Activated naive CD4-positive, alpha-beta T cell treated with anti-CD3 and anti-CD28 coated beads, Interleukin-2, amount 10 ng/mL, durations not matched to agents 7 days and 5 days (primary cell): ENCODE measurements around the gene KLF16.

Experiments
- CTCF ChIA-PET: fragments of 350-600 bp; sonication (Branson Sonifier 250); formaldehyde crosslinking; loops from one replicate; lab custom pipeline; 2021; ENCODE audit warnings: antibody characterized with exemption; lab: Charles Lee
- DNase-seq: peaks from one replicate; pipeline ENCODE4 v3.0.0-alpha.2; 2020
- H3K27ac Mint-ChIP-seq: one replicate; pipeline ENCODE4 v1.8.0; 2021; ENCODE audit warnings: mild to moderate bottlenecking, moderate library complexity, mixed read lengths
- H3K27me3 Mint-ChIP-seq: one replicate; pipeline ENCODE4 v1.8.0; 2021; ENCODE audit warnings: mild to moderate bottlenecking, mixed read lengths
- H3K36me3 Mint-ChIP-seq: one replicate; pipeline ENCODE4 v1.8.0; 2021; ENCODE audit warnings: mixed read lengths
- H3K4me1 Mint-ChIP-seq: one replicate; pipeline ENCODE4 v1.8.0; 2021; ENCODE audit warnings: mixed read lengths
- H3K4me3 Mint-ChIP-seq: one replicate; pipeline ENCODE4 v1.8.0; 2021; ENCODE audit warnings: mild to moderate bottlenecking, moderate library complexity, mixed read lengths
- H3K9me3 Mint-ChIP-seq: one replicate; pipeline ENCODE4 v1.8.0; 2021; ENCODE audit warnings: mixed read lengths

KLF16 gene

DNA sequence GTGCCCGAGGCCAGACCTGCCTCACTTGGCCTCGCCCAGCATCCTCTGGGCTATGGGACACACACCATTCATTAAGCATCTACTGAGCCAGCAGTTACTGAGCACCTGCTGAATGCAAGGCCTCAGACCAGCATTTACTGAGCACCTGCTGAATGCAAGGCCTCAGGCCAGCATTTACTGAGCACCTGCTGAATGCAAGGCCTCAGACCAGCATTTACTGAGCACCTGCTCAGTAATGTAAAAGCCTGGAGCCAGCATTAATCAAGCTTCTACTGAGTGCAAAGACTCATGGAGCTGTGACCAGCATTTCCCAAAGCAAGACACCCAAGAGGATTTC is 55.0 kb downstream of the KLF16 start:
- CTCF ChIA-PET = no interaction called here
- Mint-ChIP-seq H3K27me3 (peaks cover 5% of the 10 kb centered on the region), H3K4me3 (no peak overlapping the region)

DNA sequence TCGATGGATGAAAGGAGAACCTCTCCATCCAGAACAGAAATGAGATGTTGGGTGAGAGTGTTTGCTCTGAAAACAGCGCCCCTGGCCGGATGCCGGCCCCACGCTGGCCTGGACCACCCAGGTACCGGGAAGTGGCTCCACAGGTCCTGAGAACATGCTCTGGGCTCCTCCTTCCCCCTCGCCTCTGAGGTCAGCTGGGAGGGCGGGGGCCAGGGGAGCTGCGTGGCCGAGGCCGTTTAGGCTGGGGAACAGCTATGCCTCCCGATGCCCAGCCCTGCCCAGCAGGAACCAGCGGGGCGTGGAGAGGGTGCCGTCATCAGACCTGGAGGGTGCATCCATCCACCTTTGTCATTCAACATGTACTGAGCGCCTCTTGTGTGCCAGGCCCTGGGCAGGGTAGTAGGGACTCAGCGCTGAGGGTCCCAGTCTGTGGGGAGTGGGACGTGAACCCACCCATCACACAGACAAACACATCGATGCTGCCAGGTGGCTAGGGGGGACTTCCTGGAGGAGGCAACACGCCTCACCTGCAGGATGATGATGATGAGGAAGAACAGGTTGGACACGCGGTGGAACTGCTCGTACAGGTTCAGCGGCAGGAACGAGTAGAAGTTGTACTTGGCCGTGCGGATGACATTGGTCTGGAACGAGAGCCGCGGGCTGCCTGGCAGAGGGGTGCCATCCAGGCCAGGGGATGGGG is 55.5 kb downstream of the KLF16 start:
- H3K27ac Mint-ChIP-seq = no peak overlapping the region
- H3K9me3 Mint-ChIP-seq = no peaks in the 10 kb centered on the region
- H3K27me3 Mint-ChIP-seq = peaks cover 5% of the 10 kb centered on the region
- peaks cover 7% of the 10 kb centered on the region for H3K36me3 Mint-ChIP-seq
- CTCF ChIA-PET = no interaction called here
- DNase-seq = no peak
- no peak overlapping the region for H3K4me3 Mint-ChIP-seq
- H3K4me1 Mint-ChIP-seq = peaks cover 17% of the 10 kb centered on the region

More for the DNA sequence above, 55.0 kb downstream of the KLF16 start:
- no peaks in the 10 kb centered on the region for H3K9me3 Mint-ChIP-seq
- peaks cover 3% of the 10 kb centered on the region for H3K36me3 Mint-ChIP-seq
- no peak for DNase-seq
- no peak overlapping the region for H3K27ac Mint-ChIP-seq
- peaks cover 21% of the 10 kb centered on the region for H3K4me1 Mint-ChIP-seq

DNA sequence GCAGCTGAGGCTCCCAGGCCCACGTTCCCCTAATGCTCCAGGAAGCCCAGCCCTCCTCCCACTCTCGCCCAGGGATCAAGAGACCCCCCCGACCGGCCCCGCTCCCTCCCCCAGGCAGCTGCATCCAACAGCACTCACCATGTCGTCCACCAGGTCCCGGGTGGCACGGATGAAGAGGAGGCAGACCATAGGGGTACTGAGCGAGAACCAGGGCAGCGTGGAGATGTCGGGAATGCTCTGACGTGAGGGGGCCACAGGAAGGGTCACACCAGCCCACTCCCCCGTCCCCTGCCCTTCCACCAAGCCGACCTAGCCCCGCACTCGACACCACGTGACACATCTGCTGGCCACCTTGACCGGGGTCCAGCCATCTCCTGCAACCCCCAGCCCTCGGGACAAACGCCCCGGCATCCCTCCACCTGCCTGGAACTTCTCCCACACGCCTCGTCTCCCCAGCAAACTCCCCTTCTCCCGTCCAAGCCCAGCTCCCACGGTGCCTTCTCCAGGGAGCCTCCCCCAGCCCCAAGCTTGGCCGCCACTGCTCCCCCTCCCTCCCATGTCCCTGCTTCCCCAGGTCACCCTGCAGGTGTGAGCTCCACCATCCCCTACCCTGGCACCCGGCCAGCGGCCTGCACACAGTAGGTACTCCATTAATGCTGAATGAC is 56.2 kb downstream of the KLF16 start:
- H3K27me3 Mint-ChIP-seq = peaks cover 5% of the 10 kb centered on the region
- peaks cover 12% of the 10 kb centered on the region for H3K4me1 Mint-ChIP-seq
- no peaks in the 10 kb centered on the region for H3K9me3 Mint-ChIP-seq
- DNase-seq = no peak
- CTCF ChIA-PET = no interaction called here
- no peak overlapping the region for H3K4me3 Mint-ChIP-seq
- no peak overlapping the region for H3K27ac Mint-ChIP-seq
- peaks cover 9% of the 10 kb centered on the region for H3K36me3 Mint-ChIP-seq

DNA sequence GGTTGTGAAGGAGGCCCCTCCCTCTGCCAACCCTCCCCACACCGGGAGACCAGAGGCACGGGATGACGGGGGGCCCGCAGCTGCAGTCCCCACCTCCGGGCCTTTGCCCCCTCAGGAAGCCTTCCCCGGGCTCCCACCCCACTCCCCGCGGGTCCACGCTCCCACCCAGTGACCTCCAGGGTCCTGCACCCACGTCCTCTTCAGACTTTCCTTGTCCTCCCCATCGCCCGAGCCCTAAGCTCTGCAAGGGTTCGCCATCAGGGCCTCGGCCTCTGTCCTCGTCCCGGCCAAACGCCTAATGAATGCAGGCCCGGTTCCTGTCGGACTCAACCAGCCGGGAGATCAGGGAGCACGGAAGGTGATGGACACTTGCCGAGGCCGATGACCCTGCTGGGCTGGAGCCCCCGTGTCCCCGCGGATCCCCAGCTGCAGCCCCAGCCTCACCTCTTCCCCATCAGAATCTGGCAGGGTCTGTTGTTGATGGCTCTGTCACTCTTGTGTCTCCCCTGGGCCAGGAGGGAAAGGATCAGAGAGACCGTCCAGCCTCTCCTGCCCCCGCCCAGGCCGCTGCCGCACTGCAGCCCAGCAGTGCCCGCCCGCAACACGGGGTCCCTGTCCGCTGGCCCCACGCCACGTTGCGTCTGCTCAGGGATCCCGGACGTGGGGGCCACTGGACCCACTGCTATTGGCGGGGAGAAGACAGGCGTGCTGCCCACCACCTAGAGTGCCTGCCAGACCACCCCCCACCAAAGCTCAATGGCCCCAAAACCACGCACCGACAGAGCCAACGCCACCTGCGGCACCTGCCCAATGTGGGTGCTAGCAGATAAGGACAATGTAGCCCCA is 57.0 kb downstream of the KLF16 start:
- Mint-ChIP-seq H3K9me3 (no peaks in the 10 kb centered on the region), H3K27ac (no peak overlapping the region)
- DNase-seq = no peak

DNA sequence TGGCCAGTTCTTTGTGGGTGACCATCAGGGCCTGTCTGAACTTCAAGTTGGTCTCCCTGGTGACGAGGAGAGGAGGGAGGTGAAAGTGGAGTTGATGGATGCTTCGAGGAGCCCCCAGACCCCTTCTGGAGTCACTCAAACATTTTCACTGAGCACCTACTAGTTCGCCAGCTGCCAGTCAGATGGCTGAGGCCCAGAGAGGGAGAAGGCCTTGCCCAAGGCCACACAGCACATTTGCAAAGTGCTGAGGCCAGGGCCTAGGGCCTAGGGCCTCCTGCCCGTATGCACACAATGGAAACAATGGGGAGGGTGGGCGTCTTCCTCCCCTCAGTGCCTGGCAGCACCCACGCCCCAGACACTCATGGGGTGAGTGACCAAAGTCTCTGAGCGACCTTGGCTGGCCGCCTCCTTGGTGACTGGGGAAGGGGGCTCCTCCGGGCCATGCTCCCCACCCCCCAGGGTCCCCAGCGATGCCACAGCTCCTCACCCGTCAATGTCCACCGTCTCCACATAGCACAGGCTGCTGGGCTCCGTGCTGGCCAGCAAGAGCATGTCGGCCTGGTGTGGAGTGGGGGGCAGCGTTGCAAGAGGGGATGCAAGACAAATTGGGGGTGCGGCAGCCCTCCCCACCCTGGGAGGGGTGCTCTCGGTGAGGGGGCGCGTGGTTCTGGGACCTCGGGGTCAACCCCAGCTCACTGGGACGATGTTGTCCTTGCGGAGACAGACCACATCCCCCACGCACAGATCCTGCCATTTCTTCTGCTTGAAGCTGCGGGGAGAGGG is 57.8 kb downstream of the KLF16 start:
- Mint-ChIP-seq H3K27ac (no peak overlapping the region), H3K27me3 (no peaks in the 10 kb centered on the region), H3K36me3 (peaks cover 9% of the 10 kb centered on the region), H3K4me3 (no peak overlapping the region), H3K4me1 (peaks cover under 1% of the 10 kb centered on the region), H3K9me3 (no peaks in the 10 kb centered on the region)
- DNase-seq = no peak
- CTCF ChIA-PET = no interaction called here

More for the DNA sequence above, 57.0 kb downstream of the KLF16 start:
- CTCF ChIA-PET = no interaction called here
- peaks cover 9% of the 10 kb centered on the region for H3K36me3 Mint-ChIP-seq
- no peak overlapping the region for H3K4me3 Mint-ChIP-seq
- H3K27me3 Mint-ChIP-seq = peaks cover 2% of the 10 kb centered on the region
- peaks cover 7% of the 10 kb centered on the region for H3K4me1 Mint-ChIP-seq

DNA sequence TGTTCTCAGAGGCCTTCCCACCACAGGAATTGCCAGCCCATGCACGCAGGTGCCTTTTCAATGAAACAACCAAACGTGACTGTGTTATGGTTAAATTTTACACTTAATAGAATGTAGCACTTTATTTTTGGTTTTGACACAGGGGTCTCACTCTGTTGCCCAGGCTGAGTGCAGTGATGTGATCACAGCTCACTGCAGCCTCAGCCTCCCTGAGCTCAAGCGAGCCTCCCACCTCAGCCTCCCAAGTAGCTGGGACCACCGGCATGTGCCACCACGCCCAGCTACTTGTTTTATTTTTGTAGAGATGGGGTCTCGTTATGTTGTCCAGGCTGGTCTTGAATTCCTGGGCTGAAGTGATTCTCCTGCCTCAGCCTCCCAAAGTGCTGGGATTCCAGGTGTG is 58.5 kb downstream of the KLF16 start:
- no peak overlapping the region for H3K4me3 Mint-ChIP-seq
- DNase-seq = no peak
- H3K4me1 Mint-ChIP-seq = no peaks in the 10 kb centered on the region
- peaks cover 13% of the 10 kb centered on the region for H3K36me3 Mint-ChIP-seq
- no peaks in the 10 kb centered on the region for H3K27me3 Mint-ChIP-seq
- no peak overlapping the region for H3K27ac Mint-ChIP-seq
- H3K9me3 Mint-ChIP-seq = no peaks in the 10 kb centered on the region
- CTCF ChIA-PET = no interaction called here
